ENCODE results near the gene TSFM.

The TSFM gene

GRCh38 chr12:57741844-57742738, 40.5 kb upstream of the TSFM start:
- H3K9me3 Mint-ChIP-seq: no peaks in the 10 kb centered on the region
- DNase-seq (peak; percentile 78), ATAC-seq (peak; percentile 75)
- H3K27ac Mint-ChIP-seq: peak overlapping the region; percentile 90
- peaks cover 15% of the 10 kb centered on the region for H3K36me3 Mint-ChIP-seq (ENCODE audit: low read depth)
- H3K4me1 Mint-ChIP-seq: peaks cover 60% of the 10 kb centered on the region
- no peaks in the 10 kb centered on the region for H3K27me3 Mint-ChIP-seq
- H3K4me3 Mint-ChIP-seq: peak overlapping the region; percentile 96

DNA sequence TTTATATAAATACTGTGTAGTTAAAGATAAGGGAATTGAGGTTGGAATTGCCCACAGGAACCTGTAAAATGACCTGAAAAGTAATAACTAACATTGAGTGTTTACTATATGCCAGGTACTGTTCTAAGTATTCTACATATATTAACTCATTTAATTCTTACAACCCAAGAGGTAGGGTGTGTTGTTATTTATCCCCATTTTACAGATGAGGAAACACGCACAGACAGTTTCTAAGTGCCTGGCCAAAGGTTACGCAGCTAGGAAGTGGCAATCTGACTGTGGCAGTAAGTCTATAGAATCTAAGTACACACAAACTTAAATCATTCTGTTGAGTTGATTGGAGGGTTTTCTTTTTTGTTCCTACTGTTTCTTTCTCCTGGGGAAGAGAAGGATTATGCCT, 38.8 kb upstream of the TSFM start:
- H3K9me3 Mint-ChIP-seq: no peaks in the 10 kb centered on the region
- H3K27ac Mint-ChIP-seq: no peak overlapping the region
- H3K36me3 Mint-ChIP-seq (ENCODE audit: low read depth): peaks cover 26% of the 10 kb centered on the region
- H3K4me3 Mint-ChIP-seq: peak overlapping the region; percentile 89
- ATAC-seq (no peak), DNase-seq (no peak)
- peaks cover 64% of the 10 kb centered on the region for H3K4me1 Mint-ChIP-seq
- H3K27me3 Mint-ChIP-seq: no peaks in the 10 kb centered on the region

GRCh38 chr12:57744194-57744776, 38.3 kb upstream of the TSFM start:
- ATAC-seq (peak; percentile 22), DNase-seq (peak; percentile 81)
- Mint-ChIP-seq H3K27ac (peak overlapping the region; percentile 92), H3K4me1 (peaks cover 65% of the 10 kb centered on the region), H3K9me3 (no peaks in the 10 kb centered on the region), H3K36me3 (ENCODE audit: low read depth) (peaks cover 30% of the 10 kb centered on the region), H3K27me3 (no peaks in the 10 kb centered on the region), H3K4me3 (peak overlapping the region; percentile 89)

DNA sequence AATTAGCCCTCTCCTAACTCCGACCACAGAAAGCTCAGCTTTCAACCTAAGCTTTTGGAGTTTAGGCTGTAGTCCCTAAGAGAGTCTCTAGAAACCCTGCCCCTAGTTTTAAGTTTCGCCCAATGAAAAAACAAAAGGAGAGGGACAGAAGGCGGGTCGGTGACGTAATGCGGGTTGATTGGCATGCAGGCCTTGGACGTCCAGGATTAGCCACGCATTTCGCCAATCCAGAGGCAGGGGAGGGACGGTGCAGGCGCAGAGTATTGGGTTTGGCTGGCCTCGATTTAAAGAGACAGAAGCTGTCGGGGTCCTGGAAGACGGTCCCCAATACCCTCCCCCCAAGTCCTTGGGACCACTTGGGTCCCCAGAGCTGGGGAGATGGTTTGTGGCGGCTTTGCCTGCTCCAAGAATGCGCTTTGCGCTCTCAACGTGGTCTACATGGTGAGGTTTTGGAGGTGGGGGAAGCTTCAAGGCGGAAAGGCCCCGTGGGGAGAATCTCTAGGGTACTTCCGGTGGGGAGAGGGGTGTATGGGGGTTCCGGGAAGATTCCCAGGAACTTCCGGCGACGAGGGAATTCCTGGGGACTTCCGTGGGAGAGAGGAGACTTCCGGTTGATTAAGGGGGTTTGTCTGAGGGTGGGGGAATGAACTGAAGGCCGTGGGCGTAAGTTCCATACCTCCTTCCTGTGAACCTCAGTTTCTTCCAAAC, 37.7 kb upstream of the TSFM start, which contains the start of gene TSPAN31:
Gene TSPAN31, plus strand, starts transcription at position 263 of the 708 bp plus-strand sequence. Its CDS starts 116 bp downstream, at position 379.
- Mint-ChIP-seq H3K9me3 (no peaks in the 10 kb centered on the region), H3K36me3 (ENCODE audit: low read depth) (peaks cover 34% of the 10 kb centered on the region), H3K27ac (peak within 1 kb of the TSS; percentile 92), H3K27me3 (no peaks in the 10 kb centered on the region), H3K4me3 (peak within 1 kb of the TSS; percentile 89), H3K4me1 (peaks cover 60% of the 10 kb centered on the region)
- ATAC-seq (peak; percentile 80), DNase-seq (peak; percentile 93)

DNA sequence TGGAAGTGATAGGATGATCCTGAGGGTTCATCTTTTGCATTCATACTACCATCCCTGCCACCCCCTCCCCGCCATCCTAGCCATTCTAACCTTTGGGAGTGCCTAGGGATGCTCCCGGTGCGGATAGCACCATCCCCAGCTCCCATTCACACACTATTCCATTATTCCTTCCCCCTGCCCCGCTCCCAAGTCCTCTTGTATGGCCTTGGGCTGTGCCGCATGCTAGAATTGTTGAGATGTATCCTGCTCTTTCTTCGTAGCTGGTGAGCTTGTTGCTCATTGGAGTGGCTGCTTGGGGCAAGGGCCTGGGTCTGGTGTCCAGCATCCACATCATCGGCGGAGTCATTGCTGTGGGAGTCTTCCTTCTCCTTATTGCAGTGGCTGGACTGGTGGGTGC, 37.1 kb upstream of the TSFM start:
- Mint-ChIP-seq H3K9me3 (no peaks in the 10 kb centered on the region), H3K4me3 (peak overlapping the region; percentile 89), H3K36me3 (ENCODE audit: low read depth) (peaks cover 38% of the 10 kb centered on the region), H3K27ac (peak overlapping the region; percentile 92), H3K27me3 (no peaks in the 10 kb centered on the region), H3K4me1 (peaks cover 58% of the 10 kb centered on the region)
- ATAC-seq (no peak), DNase-seq (no peak)

DNA sequence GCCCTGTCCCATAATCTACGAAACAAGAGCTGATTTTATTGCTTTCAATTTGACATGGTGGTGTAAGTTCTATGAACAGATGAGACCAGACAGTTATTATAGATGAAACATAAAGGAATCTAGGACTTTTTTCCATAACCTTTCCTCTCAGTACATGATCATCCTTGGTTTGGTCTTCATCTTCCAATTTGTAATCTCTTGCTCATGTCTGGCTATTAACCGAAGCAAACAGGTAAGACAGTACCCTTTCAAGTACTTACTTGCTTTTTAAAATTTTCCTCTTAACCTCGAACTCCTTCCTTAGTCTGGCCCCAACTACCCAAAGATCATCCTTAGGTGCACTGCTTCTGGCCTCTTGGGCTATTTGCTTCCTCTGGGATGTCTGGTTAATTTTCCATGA, 36.6 kb upstream of the TSFM start:
- Mint-ChIP-seq H3K36me3 (ENCODE audit: low read depth) (peaks cover 44% of the 10 kb centered on the region), H3K27ac (peak overlapping the region; percentile 92), H3K4me1 (peaks cover 58% of the 10 kb centered on the region), H3K4me3 (peak overlapping the region; percentile 89), H3K27me3 (no peaks in the 10 kb centered on the region), H3K9me3 (no peaks in the 10 kb centered on the region)
- DNase-seq: no peak
- no peak for ATAC-seq

- Mint-ChIP-seq H3K4me1 (peaks cover 71% of the 10 kb centered on the region), H3K4me3 (no peak overlapping the region), H3K9me3 (no peaks in the 10 kb centered on the region), H3K36me3 (ENCODE audit: low read depth) (peaks cover 54% of the 10 kb centered on the region), H3K27ac (no peak overlapping the region), H3K27me3 (peaks cover 3% of the 10 kb centered on the region)
- DNase-seq (no peak), ATAC-seq (no peak)
These were observed 33.5 kb upstream of the TSFM start for GRCh38 chr12:57749061-57749460.

DNA sequence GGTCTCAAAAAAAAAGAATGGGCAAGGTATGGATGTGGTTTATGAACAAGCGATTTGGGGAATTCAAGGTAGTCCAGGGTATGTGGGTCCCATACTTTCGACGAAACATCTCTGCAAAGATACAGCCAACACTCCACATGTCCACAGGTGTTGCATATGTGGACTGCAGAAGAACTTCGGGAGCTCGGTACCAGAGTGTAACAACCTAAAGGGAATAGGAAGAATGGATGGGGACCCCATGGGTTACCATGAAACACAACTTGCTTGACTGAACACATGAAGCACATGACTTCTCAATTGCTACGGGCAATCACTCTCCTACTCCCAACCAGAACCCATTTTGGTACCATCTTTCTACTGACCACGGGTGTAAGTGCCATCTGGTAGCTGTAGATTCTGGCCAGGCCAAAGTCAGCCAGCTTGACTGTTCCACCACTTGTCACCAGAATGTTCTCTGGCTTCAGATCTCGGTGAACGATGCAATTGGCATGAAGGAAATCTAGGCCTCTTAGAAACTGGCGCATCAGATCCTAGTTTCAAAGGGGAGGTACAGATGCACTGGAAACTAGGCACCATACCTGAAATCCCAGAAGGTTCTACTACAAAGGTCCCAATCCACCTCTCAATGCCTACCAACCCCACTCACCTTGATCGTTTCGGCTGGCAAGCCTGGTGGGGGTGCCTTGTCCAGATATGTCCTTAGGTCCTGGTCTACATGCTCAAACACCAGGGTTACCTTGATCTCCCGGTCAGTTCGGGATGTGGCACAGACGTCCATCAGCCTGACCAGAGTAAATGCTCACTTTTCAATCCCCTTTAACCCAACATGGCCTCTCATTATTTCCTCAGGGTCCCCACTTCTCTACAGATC, 31.8 kb upstream of the TSFM start:
- Mint-ChIP-seq H3K9me3 (no peaks in the 10 kb centered on the region), H3K27me3 (peaks cover 3% of the 10 kb centered on the region), H3K27ac (peak overlapping the region; percentile 96), H3K4me1 (peaks cover 61% of the 10 kb centered on the region), H3K36me3 (ENCODE audit: low read depth) (peaks cover 49% of the 10 kb centered on the region), H3K4me3 (peak overlapping the region; percentile 96)
- DNase-seq (no peak), ATAC-seq (no peak)

DNA sequence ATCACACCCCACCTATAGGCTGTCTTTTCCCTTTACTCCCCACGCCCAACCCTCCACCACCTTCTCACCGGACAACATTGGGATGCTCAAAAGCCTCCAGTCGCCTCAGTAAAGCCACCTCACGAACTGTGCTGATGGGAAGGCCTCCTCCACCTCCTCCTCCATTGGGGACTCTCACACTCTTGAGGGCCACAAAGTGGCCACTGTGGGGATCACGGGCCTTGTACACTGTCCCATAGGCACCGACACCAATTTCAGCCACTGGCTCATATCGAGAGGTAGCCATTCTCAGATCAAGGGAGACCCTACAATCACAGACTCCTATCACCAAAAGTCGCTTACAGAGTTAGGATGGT, 31.2 kb upstream of the TSFM start:
- peaks cover 43% of the 10 kb centered on the region for H3K36me3 Mint-ChIP-seq (ENCODE audit: low read depth)
- H3K4me1 Mint-ChIP-seq: peaks cover 60% of the 10 kb centered on the region
- DNase-seq: no peak
- peak overlapping the region; percentile 96 for H3K4me3 Mint-ChIP-seq
- no peaks in the 10 kb centered on the region for H3K9me3 Mint-ChIP-seq
- ATAC-seq: no peak
- H3K27ac Mint-ChIP-seq: peak overlapping the region; percentile 96
- peaks cover 3% of the 10 kb centered on the region for H3K27me3 Mint-ChIP-seq

- Mint-ChIP-seq H3K36me3 (ENCODE audit: low read depth) (peaks cover 41% of the 10 kb centered on the region), H3K27me3 (peaks cover 3% of the 10 kb centered on the region), H3K4me3 (peak within 1 kb of the TSS; percentile 96), H3K4me1 (peaks cover 65% of the 10 kb centered on the region), H3K27ac (peak within 1 kb of the TSS; percentile 96), H3K9me3 (no peaks in the 10 kb centered on the region)
- DNase-seq (peak; percentile 98), ATAC-seq (peak; percentile 77)
These were observed 30.6 kb upstream of the TSFM start, which contains the start of gene CDK4 for GRCh38 chr12:57751788-57752667. TSS of gene CDK4 (minus strand) at chr12:57752310. CDS start at chr12:57751717, 593 bp downstream.

GRCh38 chr12:57752668-57753000, 30.0 kb upstream of the TSFM start:
- peaks cover 3% of the 10 kb centered on the region for H3K27me3 Mint-ChIP-seq
- peak overlapping the region; percentile 96 for H3K4me3 Mint-ChIP-seq
- ATAC-seq: no peak
- DNase-seq: no peak
- no peaks in the 10 kb centered on the region for H3K9me3 Mint-ChIP-seq
- H3K4me1 Mint-ChIP-seq: peaks cover 66% of the 10 kb centered on the region
- H3K27ac Mint-ChIP-seq: peak overlapping the region; percentile 96
- H3K36me3 Mint-ChIP-seq (ENCODE audit: low read depth): peaks cover 36% of the 10 kb centered on the region

DNA sequence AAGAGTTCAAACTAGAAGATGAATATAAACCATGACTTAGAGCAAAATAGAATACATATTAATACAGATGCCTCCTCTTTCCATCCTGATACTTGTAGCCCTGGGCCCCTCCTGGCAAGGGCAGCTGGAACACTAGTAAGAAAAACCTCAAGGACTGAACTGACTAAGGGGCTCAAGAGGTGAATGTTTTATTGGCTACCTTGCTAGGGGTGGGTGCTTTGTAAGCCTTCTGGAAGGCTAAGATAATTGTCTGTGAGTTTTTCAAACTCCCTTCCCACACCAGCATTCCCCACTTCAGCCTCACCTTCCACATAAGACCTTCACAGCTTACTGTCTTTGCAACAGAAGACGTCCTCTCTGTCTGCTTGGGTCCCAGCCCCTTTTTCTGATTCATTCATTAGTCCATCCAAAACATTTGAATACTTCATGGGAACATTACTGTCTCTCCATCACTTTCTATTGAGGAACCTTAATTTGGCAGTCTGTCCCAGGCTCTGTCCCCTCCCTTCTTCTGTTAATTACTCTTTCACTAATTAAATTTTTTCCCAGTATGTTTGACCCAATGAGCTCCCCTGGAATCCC, 28.7 kb upstream of the TSFM start:
- H3K4me3 Mint-ChIP-seq: peak overlapping the region; percentile 80
- peak overlapping the region; percentile 21 for H3K27ac Mint-ChIP-seq
- no peak for DNase-seq
- no peak for ATAC-seq
- peaks cover 3% of the 10 kb centered on the region for H3K27me3 Mint-ChIP-seq
- peaks cover 34% of the 10 kb centered on the region for H3K36me3 Mint-ChIP-seq (ENCODE audit: low read depth)
- H3K4me1 Mint-ChIP-seq: peaks cover 62% of the 10 kb centered on the region
- H3K9me3 Mint-ChIP-seq: no peaks in the 10 kb centered on the region
